Common myeloid progenitor, CD34-positive (primary cell): ENCODE results near the gene MYO1D.

Experiments
- CTCF ChIA-PET: fragments of 350-600 bp; sonication (Branson Sonifier 250); formaldehyde crosslinking; loops from one replicate; lab custom pipeline; 2021; ENCODE audit warnings: antibody characterized with exemption; lab: Charles Lee
- POLR2A ChIA-PET: fragments of 350-600 bp; sonication (Branson Sonifier 250); formaldehyde crosslinking; loops from one replicate; lab custom pipeline; 2021; ENCODE audit warnings: antibody characterized with exemption; lab: Charles Lee
- DNase-seq, 3 donors: peaks; one replicate each; pipeline versions ENCODE4 v3.0.0 to v3.0.0-alpha.2; 2013
- H3K27ac ChIP-seq, 2 experiments: 1 replicate in 1 of 2; 2 replicates in 1 of 2; pipeline ENCODE4 v1.7.0; 2013; ENCODE audit warnings: inconsistent platforms in 2 of 2, low read length in 2 of 2, mild to moderate bottlenecking in 2 of 2, low read depth in 1 of 2, moderate library complexity in 1 of 2; ENCODE audit not compliant: severe bottlenecking in 2 of 2, insufficient read depth in 1 of 2, poor library complexity in 1 of 2
- H3K27me3 ChIP-seq, 5 experiments: replicated peaks in 2 of 5; 1 replicate in 3 of 5; 2 replicates in 2 of 5; pipeline versions ENCODE4 v1.6.1 to v1.7.0; 2013; ENCODE audit warnings: low read length in 4 of 5, mild to moderate bottlenecking in 2 of 5, moderate library complexity in 2 of 5, inconsistent platforms in 1 of 5; ENCODE audit not compliant: insufficient read depth in 5 of 5, control insufficient read depth in 4 of 5
- H3K36me3 ChIP-seq, 4 experiments: 1 replicate in 2 of 4; 2 replicates in 2 of 4; pipeline versions ENCODE4 v1.6.1 to v1.7.0; 2013; ENCODE audit warnings: low read length in 3 of 4, control low read depth in 1 of 4, mild to moderate bottlenecking in 1 of 4; ENCODE audit not compliant: control insufficient read depth in 4 of 4, insufficient read depth in 4 of 4
- H3K4me1 ChIP-seq, 4 experiments: 1 replicate in 3 of 4; 2 replicates in 1 of 4; pipeline versions ENCODE4 v1.6.1 to v1.7.1; 2013; ENCODE audit warnings: low read length in 3 of 4, mild to moderate bottlenecking in 3 of 4, control low read depth in 1 of 4, inconsistent platforms in 1 of 4, moderate library complexity in 1 of 4; ENCODE audit not compliant: control insufficient read depth in 4 of 4, insufficient read depth in 4 of 4; ENCODE audit errors: control extremely low read depth in 1 of 4
- H3K4me3 ChIP-seq, 7 experiments: 1 replicate in 4 of 7; 2 replicates in 3 of 7; pipeline versions ENCODE4 v1.5.1 to v1.7.0; 2013; ENCODE audit warnings: mild to moderate bottlenecking in 7 of 7, low read length in 6 of 7, moderate library complexity in 6 of 7, inconsistent platforms in 2 of 7, low read depth in 2 of 7, control low read depth in 1 of 7; ENCODE audit not compliant: insufficient read depth in 4 of 7, control insufficient read depth in 1 of 7; ENCODE audit errors: extremely low read depth in 1 of 7
- H3K9me3 ChIP-seq, 5 experiments: 1 replicate in 4 of 5; 2 replicates in 1 of 5; pipeline versions ENCODE4 v1.6.1 to v1.7.1; 2013; ENCODE audit warnings: low read length in 4 of 5, mild to moderate bottlenecking in 2 of 5, inconsistent platforms in 1 of 5, low read depth in 1 of 5, moderate library complexity in 1 of 5; ENCODE audit not compliant: control insufficient read depth in 4 of 5, insufficient read depth in 2 of 5; ENCODE audit errors: control extremely low read depth in 1 of 5
- WGBS: methylation state at CpG from one replicate; pipeline ENCODE4 v1.1.5; 2013; ENCODE audit not compliant: insufficient coverage; 5-methylcytosine and 5-hydroxymethylcytosine counted together

Gene MYO1D

DNA sequence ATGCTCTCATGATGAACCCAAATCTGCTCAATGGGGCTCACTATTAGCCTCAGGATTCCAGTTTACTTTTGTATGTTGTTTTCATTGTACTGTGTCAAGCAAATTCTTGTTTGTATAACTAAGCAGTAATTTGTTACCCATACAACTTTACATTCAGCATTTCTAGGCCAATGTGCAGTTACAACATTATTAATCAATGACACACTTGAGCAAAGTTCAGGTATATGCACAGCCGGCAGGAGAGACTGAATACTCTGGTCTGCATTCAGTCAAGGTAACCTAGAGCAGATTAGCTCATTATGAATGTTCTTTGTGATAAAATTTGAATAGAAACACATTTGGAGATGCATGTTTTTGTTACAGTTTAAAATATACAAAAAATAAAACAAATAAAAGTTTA is 2.2 kb upstream of the MYO1D start:
- H3K4me1 ChIP-seq, result peaks cover 4 to 21% (median 12%) of the 10 kb centered on the region in 4 experiments
- POLR2A ChIA-PET, result no interaction called here

DNA sequence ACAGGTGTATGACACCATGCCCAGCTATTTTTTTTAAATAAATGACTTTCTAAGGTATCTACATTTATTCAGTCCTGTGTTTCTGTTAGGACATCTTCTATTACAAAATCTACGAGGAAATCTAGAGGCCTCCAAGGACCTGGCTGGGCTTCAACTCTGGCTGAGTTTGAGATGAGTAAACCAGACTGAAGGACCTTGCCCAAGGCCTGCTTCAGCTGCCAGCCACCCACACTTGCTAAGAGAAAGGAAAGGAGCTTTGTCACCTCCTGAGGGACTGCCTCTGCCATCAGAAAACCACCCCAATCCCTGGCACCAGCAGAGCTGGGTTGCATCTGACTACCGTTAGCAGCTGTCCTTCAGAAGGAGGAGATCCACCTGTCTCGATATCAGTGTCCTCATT is 1.3 kb upstream of the MYO1D start:
- WGBS, result 96% methylated on average over 3 of the region's 3 CpGs
- no peak for DNase-seq
- Histone ChIP-seq H3K4me1 (peaks cover 4 to 21% (median 12%) of the 10 kb centered on the region in 4 experiments), H3K4me3 (peak overlapping the region in 1 of 7 experiments; percentile 72), H3K9me3 (no peaks in the 10 kb centered on the region), H3K27ac (no peak overlapping the region), H3K27me3 (no peaks in the 10 kb centered on the region), H3K36me3 (no peaks in the 10 kb centered on the region)
- CTCF ChIA-PET, result interaction anchor here (0.9 to 3.8 kb wide), 13 partner anchors 8 to 394 kb away, joined by 3 to 35 read pairs (median 6); a partner anchor contains a TSS
- POLR2A ChIA-PET, result no interaction called here

More for the DNA sequence above, 2.2 kb upstream of the MYO1D start:
- Histone ChIP-seq H3K36me3 (no peaks in the 10 kb centered on the region), H3K4me3 (no peak overlapping the region), H3K27me3 (no peaks in the 10 kb centered on the region), H3K9me3 (no peaks in the 10 kb centered on the region), H3K27ac (no peak overlapping the region)
- 100% methylated on average over 1 of the region's 1 CpG for WGBS
- DNase-seq, result no peak
- CTCF ChIA-PET, result interaction anchor here (3.1 to 3.8 kb wide), 2 partner anchors 30 to 96 kb away, joined by 24 to 35 read pairs; no protein-coding TSS in a partner anchor

DNA sequence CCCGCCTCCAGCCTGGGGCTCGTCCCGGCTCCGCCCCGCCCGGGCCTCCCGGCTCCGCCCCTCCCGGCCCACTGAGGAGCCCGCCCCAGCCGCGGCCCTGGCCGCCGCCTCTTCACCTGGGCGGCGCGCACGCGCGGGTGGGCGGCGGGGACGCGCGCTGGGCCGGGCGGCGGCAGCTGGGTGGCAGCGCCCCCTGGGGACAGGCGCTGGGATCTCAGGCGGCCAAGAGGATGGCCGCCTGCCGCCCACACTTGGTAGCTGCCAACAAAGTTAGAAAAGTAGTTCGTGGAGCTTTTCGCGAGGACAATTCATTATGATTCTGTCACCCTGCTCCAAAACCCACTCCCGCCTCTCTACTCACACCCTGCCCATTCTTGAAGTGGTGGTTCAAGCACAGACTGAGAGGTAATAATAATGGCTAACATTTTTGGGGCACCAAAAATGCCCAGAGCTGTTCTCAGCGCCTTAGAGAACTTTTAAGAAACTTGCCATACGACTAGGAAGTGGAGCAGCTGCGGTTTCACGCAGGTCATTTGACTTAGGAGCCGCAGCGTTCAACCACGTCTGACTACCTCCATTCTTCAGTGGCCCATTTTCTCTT is 340 bp upstream of the MYO1D start:
- Histone ChIP-seq H3K4me1 (peaks cover 4 to 23% (median 13%) of the 10 kb centered on the region in 4 experiments), H3K27me3 (no peaks in the 10 kb centered on the region), H3K4me3 (peak overlapping the region; percentile 65 to 92 (median 76)), H3K36me3 (no peaks in the 10 kb centered on the region), H3K9me3 (no peaks in the 10 kb centered on the region), H3K27ac (no peak overlapping the region)
- ChIA-PET CTCF (interaction anchor here (0.6 to 3.8 kb wide), 35 partner anchors 9 to 415 kb away, joined by 3 to 35 read pairs (median 4); a partner anchor contains a TSS), POLR2A (interaction anchor here (0.7 to 1.3 kb wide), 3 partner anchors 18 to 94 kb away, joined by 3 read pairs; no protein-coding TSS in a partner anchor)
- peak; percentile 84 to 92 (median 92) for DNase-seq
- 0% methylated on average over 40 of the region's 44 CpGs for WGBS

DNA sequence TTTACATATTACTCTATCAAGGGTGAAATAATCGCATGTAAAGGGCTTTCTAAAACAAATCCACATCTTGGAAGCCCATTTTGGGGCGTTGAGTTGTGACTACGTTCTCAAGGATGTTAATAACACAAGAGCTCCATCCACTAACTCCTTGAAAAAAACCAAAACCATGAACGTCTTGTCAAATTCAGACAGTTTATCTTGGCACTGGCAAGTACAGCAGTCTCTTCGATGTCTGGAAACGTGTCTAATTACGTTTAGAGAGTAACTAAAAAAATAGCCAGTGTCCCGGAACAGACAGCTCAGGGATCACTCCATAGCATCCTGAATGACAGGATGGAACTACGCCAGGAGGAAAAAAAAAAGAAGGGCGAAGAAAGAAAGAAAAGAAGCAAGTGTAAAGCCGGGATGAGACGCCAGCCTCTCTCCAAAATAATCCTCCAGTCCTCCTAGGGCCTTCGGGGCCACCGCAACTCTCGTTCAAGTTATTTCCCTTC is 954 bp downstream of the MYO1D start:
- Histone ChIP-seq H3K4me1 (peaks cover 6 to 36% (median 18%) of the 10 kb centered on the region in 4 experiments), H3K4me3 (peak overlapping the region; percentile 65 to 92 (median 76)), H3K36me3 (no peaks in the 10 kb centered on the region), H3K9me3 (no peaks in the 10 kb centered on the region), H3K27me3 (no peaks in the 10 kb centered on the region), H3K27ac (peak overlapping the region in 1 of 2 experiments; percentile 33)
- peak in 2 of 3 donors; percentile 39 to 49 for DNase-seq
- POLR2A ChIA-PET, result no interaction called here
- CTCF ChIA-PET, result interaction anchor here (0.8 to 3.8 kb wide), 14 partner anchors 9 to 93 kb away, joined by 3 to 24 read pairs (median 5); no protein-coding TSS in a partner anchor
- WGBS, result 7% methylated on average over 10 of the region's 15 CpGs

DNA sequence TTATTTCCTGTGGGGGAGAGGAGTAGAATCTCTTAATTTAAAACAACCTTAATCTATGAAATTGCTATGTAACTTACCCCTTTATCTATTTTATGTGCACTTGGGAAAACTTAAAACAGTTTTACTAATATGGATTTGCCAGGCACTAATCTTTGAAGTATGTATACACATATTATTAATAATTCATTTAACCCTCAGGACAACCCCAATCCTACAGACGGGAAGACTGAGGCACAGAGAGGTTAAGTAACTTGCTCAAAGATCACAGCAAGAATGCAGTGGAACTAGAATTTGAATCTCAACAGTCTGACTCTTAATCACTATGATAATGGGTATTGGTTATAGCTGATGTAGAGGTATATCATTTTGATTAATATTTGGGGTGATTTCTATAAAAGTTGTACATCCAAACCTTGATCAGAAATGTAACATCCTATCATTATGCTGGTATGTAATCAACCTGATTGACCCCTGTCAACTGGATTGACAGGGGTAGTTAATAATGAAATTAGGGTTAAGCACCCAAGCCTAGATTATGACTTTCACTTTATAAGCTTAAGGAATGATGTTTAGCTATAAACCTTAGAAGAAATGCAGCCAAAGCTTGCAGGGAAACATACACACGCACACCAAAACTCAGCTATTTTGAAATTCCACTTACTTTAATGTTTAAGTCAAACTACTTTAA is 1.6 kb downstream of the MYO1D start:
- CTCF ChIA-PET, result interaction anchor here (0.8 to 3.8 kb wide), 11 partner anchors 9 to 92 kb away, joined by 3 to 24 read pairs (median 5); no protein-coding TSS in a partner anchor

DNA sequence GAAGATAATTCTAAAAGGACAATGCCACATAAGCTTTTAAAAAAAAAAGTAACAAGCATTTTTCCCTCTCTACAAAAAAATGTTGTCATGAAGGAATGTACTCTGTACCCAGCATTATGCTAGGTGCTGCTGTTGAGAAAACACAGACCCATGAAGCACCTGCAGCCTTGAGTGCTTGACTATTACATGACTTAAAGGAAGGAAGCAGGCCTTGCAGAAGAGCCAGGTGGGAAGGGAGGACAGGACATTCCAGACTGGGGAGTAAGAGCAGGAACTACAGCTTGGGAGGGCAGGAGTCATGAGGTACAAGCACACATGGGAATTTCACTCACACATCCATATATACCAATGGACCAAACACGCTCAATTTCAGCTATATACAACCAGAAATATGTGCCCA is 3.8 kb downstream of the MYO1D start:
- peaks cover 5 to 33% (median 16%) of the 10 kb centered on the region in 4 experiments for H3K4me1 ChIP-seq
- 100% methylated on average over 1 of the region's 1 CpG for WGBS
- H3K36me3 ChIP-seq, result no peaks in the 10 kb centered on the region
- ChIA-PET CTCF (interaction anchor here (1.1 to 1.7 kb wide), 4 partner anchors 11 to 44 kb away, joined by 3 to 4 read pairs (median 4); no protein-coding TSS in a partner anchor), POLR2A (no interaction called here)
- no peak for DNase-seq
- H3K27ac ChIP-seq, result no peak overlapping the region
- no peak overlapping the region for H3K4me3 ChIP-seq
- no peaks in the 10 kb centered on the region for H3K9me3 ChIP-seq
- H3K27me3 ChIP-seq, result no peaks in the 10 kb centered on the region

More for the DNA sequence above, 1.6 kb downstream of the MYO1D start:
- peaks cover 6 to 36% (median 18%) of the 10 kb centered on the region in 4 experiments for H3K4me1 ChIP-seq
- no peaks in the 10 kb centered on the region for H3K36me3 ChIP-seq
- peak overlapping the region in 1 of 2 experiments; percentile 33 for H3K27ac ChIP-seq
- no peaks in the 10 kb centered on the region for H3K9me3 ChIP-seq
- no peak for DNase-seq
- no peaks in the 10 kb centered on the region for H3K27me3 ChIP-seq
- H3K4me3 ChIP-seq, result peak overlapping the region in 1 of 7 experiments; percentile 81
- WGBS, result 100% methylated on average over 1 of the region's 2 CpGs
- POLR2A ChIA-PET, result no interaction called here
